GM12878 (cell line): ENCODE results near the gene DEXI. TPM values are rescaled to one million over a fixed set of nuclear protein-coding genes. Genes with fewer than 3 reads are reported as not detected.

ENCODE experiments used
- CHD1 ChIP-seq: IDR thresholded peaks from 2 replicates; pipeline ENCODE4 v1.6.1; 2012; ENCODE audit warnings: low read depth, low read length, improper control_type of control experiment
- ELK1 ChIP-seq: IDR thresholded peaks from 2 replicates; pipeline ENCODE4 v1.6.1; 2012; ENCODE audit warnings: low read depth, low read length, improper control_type of control experiment
- GABPA ChIP-seq: IDR thresholded peaks from 2 replicates; pipeline ENCODE4 v1.6.1; 2014; ENCODE audit warnings: antibody characterized with exemption, low read depth, mild to moderate bottlenecking, inconsistent platforms
- HDAC2 ChIP-seq: fragments of 200-600 bp; sonication (generic); IDR thresholded peaks from 2 replicates; pipeline ENCODE4 v1.6.1; 2017
- IKZF2 ChIP-seq, 2 experiments: fragments of 450-650 bp; IDR thresholded peaks; 2 replicates each; pipeline ENCODE4 v1.6.1; 2017; ENCODE audit warnings: mild to moderate bottlenecking in 2 of 2, moderate library complexity in 2 of 2
- JUNB ChIP-seq: IDR thresholded peaks from 2 replicates; pipeline ENCODE4 v1.6.1; 2016; ENCODE audit warnings: antibody characterized with exemption, mild to moderate bottlenecking
- MEF2A ChIP-seq: IDR thresholded peaks from 2 replicates; pipeline ENCODE4 v1.6.1; 2011; ENCODE audit warnings: low read depth, mild to moderate bottlenecking, low read length, moderate library complexity; ENCODE audit not compliant: insufficient read depth
- MTA2 ChIP-seq: fragments of 450-650 bp; IDR thresholded peaks from 2 replicates; pipeline ENCODE4 v1.6.1; 2016; ENCODE audit warnings: low read depth, mild to moderate bottlenecking, moderate library complexity
- MYB ChIP-seq: fragments of 150-350 bp; IDR thresholded peaks from 2 replicates; pipeline ENCODE4 v1.6.1; 2014; ENCODE audit warnings: mild to moderate bottlenecking, low read depth, low read length, borderline replicate concordance
- NR2C1 ChIP-seq: fragments of 450-650 bp; IDR thresholded peaks from 2 replicates; pipeline ENCODE4 v1.6.1; 2017; ENCODE audit warnings: antibody characterized with exemption, mild to moderate bottlenecking, moderate library complexity
- NRF1 ChIP-seq: conservative IDR thresholded peaks from 2 replicates; pipeline ENCODE4 v1.6.1; 2011; ENCODE audit warnings: mild to moderate bottlenecking, low read depth, low read length, improper control_type of control experiment
- PAX5 ChIP-seq: IDR thresholded peaks from 2 replicates; pipeline ENCODE4 v1.6.1; 2011; ENCODE audit warnings: low read depth, low read length, borderline replicate concordance
- RAD51 ChIP-seq: fragments of 450-650 bp; IDR thresholded peaks from 2 replicates; pipeline ENCODE4 v1.6.1; 2016; ENCODE audit warnings: moderate library complexity, mild to moderate bottlenecking, inconsistent platforms
- RB1 ChIP-seq: fragments of 450-650 bp; formaldehyde crosslinking; IDR thresholded peaks from 2 replicates; pipeline ENCODE4 v1.6.1; 2017; ENCODE audit warnings: mild to moderate bottlenecking, borderline replicate concordance
- RCOR1 ChIP-seq: conservative IDR thresholded peaks from 2 replicates; pipeline ENCODE4 v1.6.1; 2012; ENCODE audit warnings: low read depth, low read length, improper control_type of control experiment
- RFX5 ChIP-seq: IDR thresholded peaks from 2 replicates; pipeline ENCODE4 v1.6.1; 2011; ENCODE audit warnings: low read depth, low read length, improper control_type of control experiment
- RUNX3 ChIP-seq: IDR thresholded peaks from 2 replicates; pipeline ENCODE4 v1.6.1; 2012; ENCODE audit warnings: low read length, inconsistent platforms
- SIN3A ChIP-seq: IDR thresholded peaks from 2 replicates; pipeline ENCODE4 v1.6.1; 2012; ENCODE audit warnings: low read depth, low read length, improper control_type of control experiment
- SIX5 ChIP-seq: IDR thresholded peaks from 2 replicates; pipeline ENCODE4 v1.6.1; 2011; ENCODE audit warnings: mild to moderate bottlenecking, low read depth, low read length, moderate library complexity; ENCODE audit not compliant: severe bottlenecking
- TCF12 ChIP-seq: IDR thresholded peaks from 2 replicates; pipeline ENCODE4 v1.6.1; 2011; ENCODE audit warnings: low read depth, mild to moderate bottlenecking, low read length
- TCF7 ChIP-seq: IDR thresholded peaks from 2 replicates; pipeline ENCODE4 v1.6.1; 2014; ENCODE audit warnings: antibody characterized with exemption, borderline replicate concordance
- ZNF24 ChIP-seq: fragments of 450-650 bp; IDR thresholded peaks from 2 replicates; pipeline ENCODE4 v1.6.1; 2017; ENCODE audit warnings: antibody characterized with exemption, mild to moderate bottlenecking
- ZNF687 ChIP-seq: fragments of 450-650 bp; IDR thresholded peaks from 2 replicates; pipeline ENCODE4 v1.6.1; 2017; ENCODE audit warnings: mild to moderate bottlenecking, moderate library complexity
- polyA plus RNA-seq, 11 experiments: library from polyadenylated mRNA; depleted of rRNA in 4 of 11; unstranded in 6 of 11; stranded (reverse) in 5 of 11; fragments of >200 nt; fragmentation: Nextera tagmentation in 4 of 11; fragmentation: Illumina TruSeq in 1 of 11; extraction: Ambion mirVana in 4 of 11; extraction: Trizol in 1 of 11; gene quantifications; 1 replicate in 1 of 11; 2 replicates in 10 of 11; pipeline versions ENCODE4 v1.2.1 to v1.2.3, GENCODE V29; 2011 to 2016; ENCODE audit warnings: inconsistent platforms in 2 of 11, missing spikeins in 2 of 11, low read depth in 1 of 11
- total RNA-seq, 4 experiments: library from RNA; depleted of rRNA in 3 of 4; stranded (reverse); fragments of >200 nt in 3 of 4; fragmentation: Illumina TruSeq in 1 of 4; extraction: Trizol in 1 of 4; gene quantifications; 2 replicates each; pipeline versions ENCODE4 v1.2.1 to v1.2.3, GENCODE V29; 2013 to 2021
- TF ChIP-seq, protein P1 (sequence below): IDR thresholded peaks from 2 replicates; pipeline ENCODE4 v1.6.1; 2011; ENCODE audit warnings: borderline replicate concordance, low read depth, mild to moderate bottlenecking, moderate library complexity, low read length; ENCODE audit not compliant: insufficient read depth, poor library complexity, severe bottlenecking
- TF ChIP-seq, protein P2 (sequence below): IDR thresholded peaks from 2 replicates; pipeline ENCODE4 v1.6.1; 2011; ENCODE audit warnings: low read depth, low read length, improper control_type of control experiment, borderline replicate concordance

DEXI gene
- total and polyA plus RNA-seq, 10 of the 15 experiments (the other 5 are each of a cell fraction or from before 2014, with no cell fraction given) = 1.4 to 26.3 (median 18.4) TPM

GRCh38 chr16:10964039-10964890 is 22.0 kb upstream of the DEXI start (continued):
- TF ChIP-seq ZNF687 (peak; percentile 99), JUNB (no peak), MYB (no peak), RCOR1 (no peak), GABPA (no peak), RB1 (peak; percentile 65), MTA2 (peak; percentile 23), NRF1 (no peak), SIX5 (no peak), MEF2A (peak; percentile 61; the same call in 1 of the 2 replicates), HDAC2 (no peak), NR2C1 (no peak), TCF7 (no peak), CHD1 (no peak), RUNX3 (peak; percentile 97), RFX5 (no peak), TCF12 (peak; percentile 70), RAD51 (no peak), ZNF24 (peak; percentile 62), IKZF2 (IDR thresholded peaks at IDR 0.05) (peak; percentile 98), SIN3A (peak; percentile 43), PAX5 (peak; percentile 7; the same call in 1 of the 2 replicates), ELK1 (no peak)
- TF ChIP-seq, protein P1, sequence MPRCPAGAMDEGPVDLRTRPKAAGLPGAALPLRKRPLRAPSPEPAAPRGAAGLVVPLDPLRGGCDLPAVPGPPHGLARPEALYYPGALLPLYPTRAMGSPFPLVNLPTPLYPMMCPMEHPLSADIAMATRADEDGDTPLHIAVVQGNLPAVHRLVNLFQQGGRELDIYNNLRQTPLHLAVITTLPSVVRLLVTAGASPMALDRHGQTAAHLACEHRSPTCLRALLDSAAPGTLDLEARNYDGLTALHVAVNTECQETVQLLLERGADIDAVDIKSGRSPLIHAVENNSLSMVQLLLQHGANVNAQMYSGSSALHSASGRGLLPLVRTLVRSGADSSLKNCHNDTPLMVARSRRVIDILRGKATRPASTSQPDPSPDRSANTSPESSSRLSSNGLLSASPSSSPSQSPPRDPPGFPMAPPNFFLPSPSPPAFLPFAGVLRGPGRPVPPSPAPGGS = no peak
- TF ChIP-seq, protein P2, sequence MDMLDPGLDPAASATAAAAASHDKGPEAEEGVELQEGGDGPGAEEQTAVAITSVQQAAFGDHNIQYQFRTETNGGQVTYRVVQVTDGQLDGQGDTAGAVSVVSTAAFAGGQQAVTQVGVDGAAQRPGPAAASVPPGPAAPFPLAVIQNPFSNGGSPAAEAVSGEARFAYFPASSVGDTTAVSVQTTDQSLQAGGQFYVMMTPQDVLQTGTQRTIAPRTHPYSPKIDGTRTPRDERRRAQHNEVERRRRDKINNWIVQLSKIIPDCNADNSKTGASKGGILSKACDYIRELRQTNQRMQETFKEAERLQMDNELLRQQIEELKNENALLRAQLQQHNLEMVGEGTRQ = no peak
